Breast epithelium (tissue), 3 donors: Measurements from ENCODE around the gene UGT1A10.

Experiments used
- CTCF ChIP-seq, 3 donors: fragments of 450-650 bp; IDR thresholded peaks; one replicate each; pipeline ENCODE4 v1.5.1; 2016 to 2017; ENCODE audit warnings: antibody characterized with exemption in 3 of 3, mild to moderate bottlenecking in 3 of 3, moderate library complexity in 3 of 3
- POLR2A ChIP-seq: fragments of 450-650 bp; IDR thresholded peaks from one replicate; pipeline ENCODE4 v1.6.1; 2016; ENCODE audit warnings: antibody characterized with exemption, mild to moderate bottlenecking, moderate library complexity

- TF ChIP-seq CTCF (IDR thresholded peaks at IDR 0.05) (no peak), POLR2A (no peak)
Measured at GRCh38 chr2:233588400-233588799, 47.8 kb upstream of the UGT1A10 start.
